Measurements from ENCODE around the gene CNGA3.
"Not testable (repeated sequence)": the region's sequence is repeated elsewhere in the genome, so short reads cannot be mapped to it uniquely, and the experiment has no call there.

Gene CNGA3

GRCh38 chr2:98419977-98420725, 73.9 kb downstream of the CNGA3 start:
- no peak for DNase-seq
- Histone ChIP-seq H3K27me3 (no peaks in the 10 kb centered on the region), H3K4me1 (no peaks in the 10 kb centered on the region), H3K4me3 (ENCODE audit: low read depth, low read length) (no peak overlapping the region), H3K9me3 (no peaks in the 10 kb centered on the region), H3K36me3 (no peaks in the 10 kb centered on the region)
- no peak for TF ChIP-seq CTCF (IDR thresholded peaks at IDR 0.05; ENCODE audit: low read depth, low read length)

- TF ChIP-seq CTCF (IDR thresholded peaks at IDR 0.05; ENCODE audit: low read depth, low read length), result no peak
- Histone ChIP-seq H3K9me3 (no peaks in the 10 kb centered on the region), H3K4me1 (no peaks in the 10 kb centered on the region), H3K4me3 (ENCODE audit: low read depth, low read length) (no peak overlapping the region), H3K27me3 (no peaks in the 10 kb centered on the region), H3K36me3 (no peaks in the 10 kb centered on the region)
- DNase-seq, result no peak
These were observed 76.2 kb downstream of the CNGA3 start for GRCh38 chr2:98422449-98422848.

GRCh38 chr2:98426771-98427170, 80.5 kb downstream of the CNGA3 start:
- Histone ChIP-seq H3K4me1 (no peaks in the 10 kb centered on the region), H3K9me3 (no peaks in the 10 kb centered on the region), H3K36me3 (no peaks in the 10 kb centered on the region), H3K27me3 (no peaks in the 10 kb centered on the region), H3K4me3 (ENCODE audit: low read depth, low read length) (no peak overlapping the region)
- no peak for DNase-seq
- no peak for TF ChIP-seq CTCF (IDR thresholded peaks at IDR 0.05; ENCODE audit: low read depth, low read length)

GRCh38 chr2:98432145-98432544, 85.9 kb downstream of the CNGA3 start:
- TF ChIP-seq CTCF (IDR thresholded peaks at IDR 0.05; ENCODE audit: low read depth, low read length), result no peak
- DNase-seq, result no peak
- Histone ChIP-seq H3K4me3 (ENCODE audit: low read depth, low read length) (no peak overlapping the region), H3K27me3 (no peaks in the 10 kb centered on the region), H3K9me3 (no peaks in the 10 kb centered on the region), H3K4me1 (no peaks in the 10 kb centered on the region), H3K36me3 (no peaks in the 10 kb centered on the region)

GRCh38 chr2:98433363-98433964, 87.2 kb downstream of the CNGA3 start:
- no peaks in the 10 kb centered on the region for H3K36me3 ChIP-seq
- no peak overlapping the region for H3K4me3 ChIP-seq (ENCODE audit: low read depth, low read length)
- no peaks in the 10 kb centered on the region for H3K9me3 ChIP-seq
- H3K4me1 ChIP-seq, result no peaks in the 10 kb centered on the region
- TF ChIP-seq CTCF (IDR thresholded peaks at IDR 0.05; ENCODE audit: low read depth, low read length), result no peak
- DNase-seq, result no peak
- no peaks in the 10 kb centered on the region for H3K27me3 ChIP-seq

GRCh38 chr2:98434492-98434891, 88.2 kb downstream of the CNGA3 start:
- DNase-seq, result no peak
- no peaks in the 10 kb centered on the region for H3K9me3 ChIP-seq
- no peaks in the 10 kb centered on the region for H3K4me1 ChIP-seq
- no peaks in the 10 kb centered on the region for H3K36me3 ChIP-seq
- H3K27me3 ChIP-seq, result no peaks in the 10 kb centered on the region
- H3K4me3 ChIP-seq (ENCODE audit: low read depth, low read length), result no peak overlapping the region
- TF ChIP-seq CTCF (IDR thresholded peaks at IDR 0.05; ENCODE audit: low read depth, low read length), result no peak

- not testable (repeated sequence) for H3K36me3 ChIP-seq; H3K27me3 ChIP-seq; H3K4me3 ChIP-seq (ENCODE audit: low read depth, low read length); H3K4me1 ChIP-seq; H3K9me3 ChIP-seq; DNase-seq
These were observed 89.4 kb downstream of the CNGA3 start for GRCh38 chr2:98435670-98436069.
